HEK293T (cell line): ENCODE data around the gene CREB3L4.

ENCODE experiments used
- BHLHE40 ChIP-seq: fragments of 450-650 bp; IDR thresholded peaks from 2 replicates; pipeline ENCODE4 v1.6.1; 2016; ENCODE audit warnings: mild to moderate bottlenecking, moderate library complexity, borderline replicate concordance
- ELF4 ChIP-seq: fragments of 450-650 bp; IDR thresholded peaks from 2 replicates; pipeline ENCODE4 v1.6.1; 2017; ENCODE audit warnings: antibody characterized with exemption
- FOXA1 ChIP-seq: fragments of 450-650 bp; IDR thresholded peaks from 2 replicates; pipeline ENCODE4 v1.6.1; 2016; ENCODE audit warnings: mild to moderate bottlenecking
- HDGF ChIP-seq: fragments of 450-650 bp; IDR thresholded peaks from 2 replicates; pipeline ENCODE4 v1.6.1; 2017; ENCODE audit warnings: antibody characterized with exemption, borderline replicate concordance
- TARDBP ChIP-seq: fragments of 450-650 bp; IDR thresholded peaks from 2 replicates; pipeline ENCODE4 v1.6.1; 2016

DNA sequence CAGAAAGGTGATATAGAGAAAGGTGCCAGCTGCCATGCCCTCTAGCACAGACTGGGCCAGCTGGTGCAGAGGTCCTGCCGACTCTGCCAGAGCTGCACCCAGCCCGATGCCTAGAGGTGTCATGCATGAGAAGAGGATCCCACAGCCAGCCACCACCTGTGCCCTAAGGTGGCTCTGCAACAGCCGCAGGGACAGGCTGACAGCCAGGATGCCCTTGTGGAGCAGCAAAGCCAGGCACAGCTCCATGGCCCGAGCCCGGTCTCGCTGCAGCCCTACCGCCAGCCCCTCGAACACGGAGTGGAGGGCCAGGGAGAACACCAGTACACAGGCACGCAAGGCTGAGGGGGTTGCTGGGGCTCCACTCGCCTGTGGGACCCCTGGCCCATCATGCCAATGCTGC, 7.5 kb upstream of the CREB3L4 start:
- TF ChIP-seq TARDBP (no peak), HDGF (no peak), BHLHE40 (no peak), FOXA1 (no peak), ELF4 (no peak)
